Astrocyte of the hippocampus (primary cell): ENCODE results near the gene CTSC.
"Not testable (repeated sequence)": the region's sequence is repeated elsewhere in the genome, so short reads cannot be mapped to it uniquely, and the experiment has no call there.

ENCODE experiments used
- DNase-seq: peaks from one replicate; pipeline ENCODE4 v3.0.0; 2011; ENCODE audit warnings: low read depth, low spot score

CTSC gene

DNA sequence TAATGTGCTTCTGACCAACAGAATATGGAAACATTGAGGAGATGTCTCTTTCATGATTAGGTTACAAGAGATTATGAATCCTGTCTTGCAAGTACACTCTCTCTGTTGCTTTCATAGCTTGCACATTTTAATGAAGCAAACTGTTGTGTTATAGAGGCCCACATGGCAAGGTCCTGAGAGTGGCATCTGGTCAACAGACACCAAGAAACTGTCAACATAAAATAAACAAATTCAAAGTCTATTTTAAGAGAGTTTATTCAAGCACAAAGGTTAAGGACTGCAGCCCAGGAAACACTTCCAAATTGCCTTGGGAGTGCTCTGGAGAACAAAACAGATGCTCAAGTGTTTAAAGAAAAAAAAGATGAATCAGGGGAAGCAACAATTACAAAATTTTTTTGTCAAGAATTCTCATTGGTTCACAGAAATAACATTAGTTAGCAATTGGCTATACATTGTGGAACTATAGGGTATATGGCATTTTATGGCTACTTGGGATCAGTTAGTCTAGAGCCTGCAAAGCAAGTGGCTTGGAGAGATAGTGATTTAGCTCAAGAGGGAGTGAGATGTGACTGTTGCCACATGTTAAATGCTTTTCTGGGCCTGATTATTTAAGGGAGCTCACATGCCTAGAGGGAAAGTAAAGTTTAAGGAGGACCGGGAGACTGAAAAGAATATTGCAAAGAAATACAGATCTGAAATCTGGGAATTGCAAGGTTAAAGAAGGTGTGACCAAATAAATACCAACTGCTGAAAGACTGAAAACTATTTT lies 54.6 kb downstream of the CTSC start:
- DNase-seq = no peak

- DNase-seq = no peak
Observed at GRCh38 chr11:88281317-88281712, 56.2 kb downstream of the CTSC start.

- DNase-seq = peak; percentile 73
Observed at GRCh38 chr11:88280673-88281316, 56.7 kb downstream of the CTSC start.

DNA sequence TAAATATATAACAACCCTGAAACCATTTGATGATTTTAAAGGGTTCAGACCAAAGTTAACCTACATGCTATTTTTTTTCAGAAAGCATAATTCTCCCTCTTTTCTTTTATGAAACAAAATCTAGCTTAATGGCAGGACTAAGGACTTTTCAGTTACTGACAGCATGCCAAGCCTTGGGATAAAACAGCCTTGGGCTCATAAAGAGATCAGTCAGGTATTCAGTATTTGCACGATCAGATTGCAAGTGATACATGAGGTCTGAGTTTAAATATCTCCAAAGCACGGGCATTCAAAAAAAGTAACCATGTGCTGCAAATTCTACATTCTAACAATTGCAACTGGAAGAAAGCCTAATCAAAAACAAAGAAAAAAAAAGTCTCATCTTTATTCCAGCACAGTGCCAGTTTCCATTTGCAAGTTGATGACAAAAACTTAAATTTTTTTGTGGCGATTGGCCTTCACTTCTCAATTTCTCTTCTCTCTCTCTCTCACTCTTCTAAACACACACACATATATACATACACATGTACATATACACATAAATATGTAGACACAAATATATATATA lies 60.1 kb downstream of the CTSC start:
- peak; percentile 12 for DNase-seq

DNA sequence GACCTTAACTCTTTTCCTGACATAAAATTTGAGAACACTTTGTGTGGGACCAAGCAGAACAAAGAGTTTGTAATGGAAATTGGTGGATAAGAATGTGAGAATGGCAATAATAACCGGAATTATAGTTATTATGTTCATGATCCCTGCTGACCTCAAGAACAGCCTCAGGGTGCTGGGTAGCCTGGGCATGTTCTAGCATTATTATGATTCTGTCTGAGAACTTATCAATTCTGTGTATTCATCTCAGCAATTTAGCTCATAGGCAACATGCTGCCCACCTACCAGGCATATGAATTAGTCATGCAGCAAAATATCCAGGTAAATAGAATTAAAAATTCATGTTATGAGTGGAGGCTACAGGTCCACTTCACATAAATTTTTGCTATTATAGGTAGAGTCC lies 61.9 kb downstream of the CTSC start:
- DNase-seq = no peak

GRCh38 chr11:88266919-88267318 lies 70.6 kb downstream of the CTSC start:
- DNase-seq = no peak

GRCh38 chr11:88266157-88266556 lies 71.4 kb downstream of the CTSC start:
- no peak for DNase-seq

DNA sequence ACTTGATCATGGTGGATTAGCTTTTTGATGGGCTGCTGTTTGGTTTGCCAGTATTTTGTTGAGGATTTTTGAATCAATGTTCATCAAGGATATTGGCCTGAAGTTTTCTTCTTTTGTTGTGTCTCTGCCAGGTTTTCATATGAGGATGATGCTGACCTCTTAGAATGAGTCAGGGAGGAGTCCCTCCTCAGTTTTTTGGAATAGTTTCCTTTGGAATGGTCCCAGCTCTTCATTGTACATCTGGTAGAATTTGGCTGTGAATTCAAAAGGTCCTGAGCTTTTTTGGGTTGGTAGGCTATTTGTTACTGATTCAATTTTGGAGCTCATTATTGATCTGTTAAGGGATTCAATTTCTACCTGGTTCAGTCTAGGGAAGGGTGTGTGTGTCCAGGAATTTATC lies 78.1 kb downstream of the CTSC start:
- no peak for DNase-seq

DNA sequence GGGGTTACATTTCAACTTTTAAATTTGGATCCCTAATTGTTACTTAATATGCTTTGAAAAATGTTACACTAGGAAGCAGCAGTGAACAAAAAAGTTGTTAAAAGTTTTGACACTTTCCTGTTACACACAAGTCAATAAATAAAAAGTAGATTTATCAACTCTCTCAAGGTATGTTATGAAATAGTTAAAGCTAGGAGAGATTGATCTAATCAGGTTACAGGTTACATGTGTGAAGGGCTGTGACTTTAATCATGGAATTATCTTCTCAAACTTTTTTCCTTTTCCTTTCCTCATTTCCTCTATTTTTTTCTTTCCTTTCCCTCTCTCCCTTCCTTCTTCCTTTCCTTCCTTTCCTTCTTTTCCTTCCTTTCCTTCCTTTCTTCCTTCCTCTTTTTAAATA lies 85.3 kb downstream of the CTSC start:
- DNase-seq = no peak

GRCh38 chr11:88250566-88251242 lies 86.8 kb downstream of the CTSC start:
- DNase-seq = no peak

DNA sequence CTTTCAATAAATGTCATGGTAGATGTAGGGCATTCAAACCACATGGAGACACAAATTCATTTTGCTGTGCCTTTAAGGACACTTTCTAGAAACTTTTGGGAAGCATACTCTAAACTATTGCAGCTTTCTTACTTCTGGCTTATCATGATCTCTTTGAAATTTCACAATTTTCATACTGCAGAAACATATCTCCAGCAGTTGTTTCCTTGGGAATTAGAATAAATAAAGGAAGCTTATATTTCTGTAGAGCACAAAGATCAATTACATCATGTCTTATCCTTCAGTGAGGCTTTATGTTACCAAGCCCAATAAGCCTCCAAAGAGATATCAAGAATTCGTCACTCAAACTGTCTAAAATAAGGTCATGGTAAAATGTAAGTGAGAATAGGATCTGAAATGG lies 87.8 kb downstream of the CTSC start:
- DNase-seq = no peak

DNA sequence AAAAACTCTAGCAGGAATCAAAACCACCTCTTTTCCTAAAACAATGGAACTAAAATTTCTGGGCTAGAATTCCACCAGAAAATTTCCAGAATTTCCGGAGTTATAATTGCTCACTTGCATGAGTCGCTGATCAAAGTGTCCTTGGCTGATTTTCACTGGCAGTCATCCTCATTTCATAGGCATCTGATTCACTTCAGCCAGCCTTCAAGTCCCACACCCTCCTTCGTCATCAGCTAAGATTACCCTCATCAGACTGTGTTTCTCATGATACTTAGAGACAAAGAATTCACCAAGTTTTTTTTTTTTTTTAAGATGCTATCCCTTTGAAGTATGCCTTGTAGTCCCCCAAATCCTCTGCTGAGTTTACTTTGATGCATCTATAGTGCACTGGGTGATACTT lies 90.8 kb downstream of the CTSC start:
- DNase-seq = peak; percentile 49

DNA sequence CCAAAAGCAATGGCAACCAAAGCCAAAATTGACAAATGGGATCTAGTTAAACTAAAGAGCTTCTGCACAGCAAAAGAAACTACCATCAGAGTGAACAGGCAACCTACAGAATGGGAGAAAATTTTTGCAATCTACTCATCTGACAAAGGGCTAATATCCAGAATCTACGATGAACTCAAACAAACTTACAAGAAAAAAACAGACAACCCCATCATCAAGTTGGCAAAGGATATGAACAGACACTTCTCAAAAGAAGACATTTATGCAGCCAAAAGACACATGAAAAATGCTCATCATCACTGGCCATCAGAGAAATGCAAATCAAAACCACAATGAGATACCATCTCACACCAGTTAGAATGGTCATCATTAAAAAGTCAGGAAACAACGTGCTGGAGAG lies 92.0 kb downstream of the CTSC start:
- DNase-seq = not testable (repeated sequence)
